HEK293T (cell line): Measurements from ENCODE around the gene COL4A3.

Source experiments
- CTCF ChIA-PET: fragments of 350-600 bp; formaldehyde crosslinking; extraction: SDS; loops from one replicate; lab custom pipeline; 2021; ENCODE audit warnings: antibody characterized with exemption, inconsistent platforms; lab: Yijun Ruan, JAX
- POLR2A ChIA-PET: fragments of 350-600 bp; formaldehyde crosslinking; extraction: SDS; loops from one replicate; lab custom pipeline; 2020; ENCODE audit warnings: antibody characterized with exemption, inconsistent platforms; lab: Yijun Ruan, JAX
- DNase-seq: peaks from one replicate; pipeline ENCODE4 v3.0.0; 2012; ENCODE audit warnings: mixed read lengths; ENCODE audit errors: extremely low spot score
- ARNT ChIP-seq: fragments of 450-650 bp; IDR thresholded peaks from 2 replicates; pipeline ENCODE4 v1.6.1; 2017; ENCODE audit warnings: mild to moderate bottlenecking
- BHLHE40 ChIP-seq: fragments of 450-650 bp; IDR thresholded peaks from 2 replicates; pipeline ENCODE4 v1.6.1; 2016; ENCODE audit warnings: mild to moderate bottlenecking, moderate library complexity, borderline replicate concordance
- CTBP1 ChIP-seq: fragments of 450-650 bp; IDR thresholded peaks from 2 replicates; pipeline ENCODE4 v1.6.1; 2016; ENCODE audit warnings: borderline replicate concordance
- ELF4 ChIP-seq: fragments of 450-650 bp; IDR thresholded peaks from 2 replicates; pipeline ENCODE4 v1.6.1; 2017; ENCODE audit warnings: antibody characterized with exemption
- FOXA1 ChIP-seq: fragments of 450-650 bp; IDR thresholded peaks from 2 replicates; pipeline ENCODE4 v1.6.1; 2016; ENCODE audit warnings: mild to moderate bottlenecking
- FOXK2 ChIP-seq: fragments of 450-650 bp; IDR thresholded peaks from 2 replicates; pipeline ENCODE4 v1.6.1; 2016; ENCODE audit warnings: mild to moderate bottlenecking
- FOXM1 ChIP-seq: fragments of 450-650 bp; IDR thresholded peaks from 2 replicates; pipeline ENCODE4 v1.6.1; 2017; ENCODE audit warnings: mild to moderate bottlenecking, borderline replicate concordance
- HDGF ChIP-seq: fragments of 450-650 bp; IDR thresholded peaks from 2 replicates; pipeline ENCODE4 v1.6.1; 2017; ENCODE audit warnings: antibody characterized with exemption, borderline replicate concordance
- L3MBTL2 ChIP-seq: fragments of 450-650 bp; conservative IDR thresholded peaks from 2 replicates; pipeline ENCODE4 v1.6.1; 2016; ENCODE audit warnings: mild to moderate bottlenecking
- LEF1 ChIP-seq: fragments of 450-650 bp; IDR thresholded peaks from 2 replicates; pipeline ENCODE4 v1.6.1; 2017; ENCODE audit warnings: mild to moderate bottlenecking, borderline replicate concordance
- NFRKB ChIP-seq: fragments of 450-650 bp; IDR thresholded peaks from 2 replicates; pipeline ENCODE4 v1.6.1; 2016; ENCODE audit warnings: mild to moderate bottlenecking, moderate library complexity
- SP1 ChIP-seq: fragments of 450-650 bp; IDR thresholded peaks from 2 replicates; pipeline ENCODE4 v1.6.1; 2017
- SUZ12 ChIP-seq: fragments of 450-650 bp; IDR thresholded peaks from 2 replicates; pipeline ENCODE4 v1.6.1; 2016; ENCODE audit warnings: mild to moderate bottlenecking
- TARDBP ChIP-seq: fragments of 450-650 bp; IDR thresholded peaks from 2 replicates; pipeline ENCODE4 v1.6.1; 2016
- ZNF384 ChIP-seq: fragments of 450-650 bp; IDR thresholded peaks from 2 replicates; pipeline ENCODE4 v1.6.1; 2016
- TF ChIP-seq, protein P1 (sequence below): fragments of 450-650 bp; IDR thresholded peaks from 2 replicates; pipeline ENCODE4 v1.6.1; 2016

COL4A3 gene

GRCh38 chr2:227194219-227194618, 29.8 kb downstream of the COL4A3 start:
- DNase-seq, result no peak
- ChIA-PET POLR2A (no interaction called here), CTCF (no interaction called here)
- TF ChIP-seq SUZ12 (no peak), HDGF (no peak), L3MBTL2 (no peak), FOXA1 (no peak), TARDBP (no peak), LEF1 (no peak), ELF4 (no peak), BHLHE40 (no peak), ZNF384 (no peak), CTBP1 (no peak), SP1 (no peak), FOXM1 (no peak), ARNT (no peak), NFRKB (no peak), FOXK2 (no peak)
- TF ChIP-seq, protein P1, sequence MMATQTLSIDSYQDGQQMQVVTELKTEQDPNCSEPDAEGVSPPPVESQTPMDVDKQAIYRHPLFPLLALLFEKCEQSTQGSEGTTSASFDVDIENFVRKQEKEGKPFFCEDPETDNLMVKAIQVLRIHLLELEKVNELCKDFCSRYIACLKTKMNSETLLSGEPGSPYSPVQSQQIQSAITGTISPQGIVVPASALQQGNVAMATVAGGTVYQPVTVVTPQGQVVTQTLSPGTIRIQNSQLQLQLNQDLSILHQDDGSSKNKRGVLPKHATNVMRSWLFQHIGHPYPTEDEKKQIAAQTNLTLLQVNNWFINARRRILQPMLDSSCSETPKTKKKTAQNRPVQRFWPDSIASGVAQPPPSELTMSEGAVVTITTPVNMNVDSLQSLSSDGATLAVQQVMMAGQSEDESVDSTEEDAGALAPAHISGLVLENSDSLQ, result no peak

GRCh38 chr2:227198866-227199265, 34.4 kb downstream of the COL4A3 start:
- no peak for TF ChIP-seq LEF1
- TF ChIP-seq SUZ12, result no peak
- TF ChIP-seq NFRKB, result no peak
- TF ChIP-seq ZNF384, result no peak
- TF ChIP-seq HDGF, result no peak
- TF ChIP-seq SP1, result no peak
- TF ChIP-seq ARNT, result no peak
- TF ChIP-seq, protein P1, result no peak
- TF ChIP-seq FOXA1, result no peak
- TF ChIP-seq BHLHE40, result no peak
- TF ChIP-seq L3MBTL2, result no peak
- no peak for TF ChIP-seq ELF4
- no peak for TF ChIP-seq TARDBP
- TF ChIP-seq FOXK2, result no peak
- no peak for TF ChIP-seq FOXM1
- no peak for TF ChIP-seq CTBP1
- CTCF ChIA-PET, result no interaction called here
- POLR2A ChIA-PET, result no interaction called here
- no peak for DNase-seq

- ChIA-PET POLR2A (no interaction called here), CTCF (no interaction called here)
- no peak for DNase-seq
- no peak for TF ChIP-seq LEF1
- TF ChIP-seq CTBP1, result no peak
- no peak for TF ChIP-seq TARDBP
- TF ChIP-seq ZNF384, result no peak
- TF ChIP-seq SUZ12, result no peak
- TF ChIP-seq BHLHE40, result no peak
- TF ChIP-seq FOXA1, result no peak
- no peak for TF ChIP-seq L3MBTL2
- TF ChIP-seq FOXK2, result no peak
- TF ChIP-seq ARNT, result no peak
- TF ChIP-seq HDGF, result no peak
- TF ChIP-seq SP1, result no peak
- no peak for TF ChIP-seq NFRKB
- TF ChIP-seq, protein P1, result no peak
- no peak for TF ChIP-seq FOXM1
Observed at GRCh38 chr2:227201771-227202170, 37.3 kb downstream of the COL4A3 start.

- no peak for DNase-seq
- ChIA-PET POLR2A (no interaction called here), CTCF (no interaction called here)
- TF ChIP-seq ARNT (no peak), L3MBTL2 (no peak)
Observed at GRCh38 chr2:227204452-227204851, 40.0 kb downstream of the COL4A3 start.

DNA sequence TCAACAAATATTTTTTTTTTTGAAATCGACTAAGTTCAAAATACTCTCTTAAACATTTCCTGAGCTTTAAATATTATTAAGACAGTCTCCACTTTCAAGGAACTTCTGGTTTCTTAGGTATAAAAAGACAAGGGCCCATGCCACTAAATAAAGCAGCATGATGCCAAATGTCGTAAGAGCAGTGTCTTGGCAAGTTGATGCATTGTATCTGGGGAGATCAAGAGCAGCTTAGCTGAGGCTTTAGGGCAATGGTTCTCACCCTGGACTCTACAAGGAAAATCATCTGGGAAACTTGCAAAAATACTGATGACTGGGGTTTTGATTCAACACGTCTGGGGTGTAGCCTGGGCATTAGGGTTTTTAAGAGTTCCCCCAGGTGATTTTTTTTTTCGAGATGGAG, 41.3 kb downstream of the COL4A3 start:
- CTCF ChIA-PET, result no interaction called here
- TF ChIP-seq, protein P1, result no peak
- no peak for TF ChIP-seq CTBP1
- DNase-seq, result no peak
- POLR2A ChIA-PET, result no interaction called here

GRCh38 chr2:227206406-227206805, 42.0 kb downstream of the COL4A3 start:
- POLR2A ChIA-PET, result no interaction called here
- TF ChIP-seq, protein P1, result no peak
- no peak for TF ChIP-seq BHLHE40
- TF ChIP-seq LEF1, result no peak
- TF ChIP-seq CTBP1, result no peak
- TF ChIP-seq L3MBTL2, result no peak
- no peak for TF ChIP-seq FOXM1
- TF ChIP-seq ARNT, result no peak
- no peak for TF ChIP-seq FOXK2
- no peak for TF ChIP-seq SP1
- no peak for TF ChIP-seq NFRKB
- TF ChIP-seq SUZ12, result no peak
- no peak for TF ChIP-seq ZNF384
- no peak for TF ChIP-seq FOXA1
- no peak for TF ChIP-seq HDGF
- TF ChIP-seq TARDBP, result no peak
- no peak for DNase-seq
- CTCF ChIA-PET, result no interaction called here
